Left forelimb (tissue), 1 donor: ENCODE data around the gene SOX12.
"Not testable (repeated sequence)": the region's sequence is repeated elsewhere in the genome, so short reads cannot be mapped to it uniquely, and the experiment has no call there.

ENCODE experiments used
- DNase-seq: peaks from one replicate; pipeline ENCODE4 v3.0.0-alpha.2; 2018; ENCODE audit warnings: low spot score

SOX12 gene

DNA sequence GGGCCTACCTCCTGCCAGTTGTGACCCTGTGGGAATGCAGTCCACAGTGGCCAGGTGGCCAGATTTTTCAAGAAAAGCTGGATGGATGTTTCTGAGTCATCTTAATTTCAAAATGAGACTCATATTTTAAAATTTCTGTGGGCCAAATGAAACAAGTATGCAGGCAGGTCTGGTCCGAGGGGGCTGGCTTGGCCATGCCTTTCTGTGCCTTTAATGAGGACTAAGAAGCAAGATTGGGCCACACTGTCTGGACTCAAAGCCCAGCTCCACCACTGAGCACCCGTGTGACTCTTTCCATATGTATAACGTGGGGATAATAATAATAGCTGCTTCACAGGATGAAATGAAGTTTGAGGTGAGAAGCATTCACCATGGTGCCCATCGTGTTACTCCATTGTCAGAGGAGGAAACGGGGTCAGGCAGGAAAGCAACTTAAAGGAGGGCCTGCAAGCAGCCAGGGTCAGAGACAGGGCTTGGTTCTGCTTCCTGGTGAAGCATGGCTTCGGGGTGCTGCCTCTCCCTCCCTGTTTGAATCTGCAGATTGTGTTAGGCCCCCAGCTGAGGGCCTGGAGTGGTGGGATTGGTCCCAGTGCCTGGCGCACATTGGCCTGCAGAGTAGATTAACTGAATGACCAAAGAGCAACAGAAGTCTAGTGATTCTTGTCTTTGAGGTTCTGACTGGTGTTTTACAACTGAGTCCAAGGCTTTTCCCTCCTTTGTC lies 3.8 kb downstream of the SOX12 start:
- DNase-seq, result no peak

DNA sequence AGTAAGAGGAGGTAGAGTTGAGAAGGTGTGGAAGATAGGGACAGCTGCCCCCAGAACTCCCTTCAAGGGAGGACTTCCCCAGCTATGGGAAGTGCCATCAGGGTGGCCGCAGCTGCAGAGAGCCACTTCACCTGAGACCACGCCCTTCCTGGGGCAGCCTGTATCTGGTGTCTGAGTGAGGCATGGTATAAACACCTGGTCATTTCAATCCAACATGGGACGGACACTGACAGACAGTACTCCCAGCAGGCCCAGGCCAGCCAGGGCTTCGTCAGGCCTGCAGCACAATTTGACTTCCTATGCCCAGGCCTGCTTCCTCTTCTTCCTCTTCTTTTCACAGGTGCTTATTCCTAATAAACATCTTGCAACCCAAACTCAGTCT lies 4.5 kb downstream of the SOX12 start:
- DNase-seq, result no peak

DNA sequence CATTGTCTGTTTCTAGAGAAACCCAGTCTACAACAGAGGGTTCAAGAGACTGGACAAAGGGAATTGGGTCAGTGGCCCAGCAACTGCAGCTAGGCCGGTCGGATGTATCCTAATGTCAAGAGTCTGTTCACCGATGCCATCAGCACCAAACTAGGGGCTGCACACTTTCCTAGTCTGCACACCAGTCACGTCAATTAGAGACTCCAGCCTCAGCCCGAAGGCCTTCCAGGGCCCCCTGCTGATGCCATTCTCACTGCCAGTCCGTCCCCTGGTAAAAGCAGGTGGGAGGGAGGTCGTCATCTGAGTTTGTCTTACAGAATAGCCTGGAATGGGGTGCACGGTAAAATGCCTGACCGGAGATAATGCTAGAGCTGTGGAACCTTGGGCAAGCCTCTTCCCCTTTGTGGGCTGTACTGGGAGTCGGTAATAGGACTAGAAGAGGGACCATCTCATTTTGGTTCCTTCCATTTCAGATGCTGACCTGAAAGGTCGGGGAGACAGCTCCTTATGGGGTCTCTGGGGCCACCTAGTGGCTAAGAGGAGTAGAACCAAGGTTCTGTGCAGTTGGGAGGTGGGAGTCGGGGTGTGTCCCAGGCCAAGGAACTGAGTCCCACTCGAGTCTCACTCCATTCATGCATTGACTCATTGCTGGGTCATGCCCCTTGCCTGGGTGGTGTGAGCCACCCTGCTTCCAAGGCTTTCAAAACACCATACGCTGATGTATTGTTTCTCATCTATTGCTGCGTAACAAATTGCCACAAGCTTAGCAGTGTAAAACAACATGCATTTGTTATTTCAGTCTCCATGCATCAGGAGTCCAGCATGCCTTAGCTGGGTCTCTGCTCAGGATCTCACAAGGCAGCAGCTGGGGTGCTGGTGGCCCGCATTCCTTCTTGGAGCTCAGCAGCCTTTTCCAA lies 5.1 kb downstream of the SOX12 start:
- no peak for DNase-seq

DNA sequence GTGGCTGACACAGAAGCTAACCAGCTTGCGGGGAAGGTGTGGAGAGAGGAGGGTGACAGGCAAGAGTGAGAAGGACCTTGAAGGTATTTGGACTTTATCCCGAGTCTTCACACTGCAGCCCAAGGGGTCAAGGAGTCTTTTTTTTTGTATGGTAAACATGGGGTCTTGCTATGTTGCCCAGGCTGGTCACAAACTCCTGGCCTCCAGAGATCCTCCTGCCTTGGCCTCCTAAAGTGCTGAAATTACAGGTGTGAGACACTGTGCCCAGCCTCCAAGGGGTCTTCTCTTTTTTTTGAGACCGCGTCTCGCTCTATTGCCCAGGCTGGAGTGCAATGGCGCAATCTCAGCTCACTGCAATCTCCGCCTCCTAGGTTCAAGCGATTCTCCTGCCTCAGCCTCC lies 9.2 kb downstream of the SOX12 start:
- no peak for DNase-seq

DNA sequence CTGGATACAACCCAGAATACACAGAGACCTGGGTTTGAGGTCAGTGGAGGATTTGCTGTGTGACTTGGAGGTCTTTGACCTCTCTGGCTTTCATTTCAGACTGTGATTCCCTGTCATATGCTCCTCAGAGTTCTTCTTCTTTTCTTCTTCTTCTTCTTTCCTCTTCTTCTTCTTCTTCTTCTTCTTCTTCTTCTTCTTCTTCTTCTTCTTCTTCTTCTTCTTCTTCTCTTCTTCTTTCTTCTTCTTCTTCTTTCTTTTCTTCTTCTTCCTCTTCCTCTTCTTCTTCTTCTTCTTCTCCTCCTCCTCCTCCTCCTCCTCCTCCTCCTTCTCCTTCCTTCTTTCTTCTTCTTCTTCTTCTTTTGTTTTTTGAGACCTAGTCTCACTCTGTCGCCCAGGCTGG lies 10.7 kb downstream of the SOX12 start:
- not testable (repeated sequence) for DNase-seq

DNA sequence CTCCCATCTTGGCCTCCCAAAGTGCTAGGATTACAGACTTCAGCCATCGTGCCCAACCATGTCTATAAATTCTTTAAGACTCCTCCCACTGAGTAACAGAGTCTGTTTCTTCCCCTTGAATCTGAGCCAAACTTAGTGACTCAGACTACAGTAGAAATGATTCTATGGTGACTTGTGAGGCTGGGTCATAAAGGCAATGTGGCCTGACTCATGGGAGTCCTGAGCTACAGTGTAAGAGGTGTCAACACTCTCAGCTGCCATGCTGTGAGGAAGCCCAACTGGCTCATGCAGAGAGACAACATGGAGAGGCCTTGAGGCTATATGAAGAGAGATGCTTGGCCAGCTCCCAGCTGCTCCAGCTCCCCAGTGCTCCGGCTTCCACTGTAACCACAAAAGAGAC lies 16.3 kb downstream of the SOX12 start:
- no peak for DNase-seq

DNA sequence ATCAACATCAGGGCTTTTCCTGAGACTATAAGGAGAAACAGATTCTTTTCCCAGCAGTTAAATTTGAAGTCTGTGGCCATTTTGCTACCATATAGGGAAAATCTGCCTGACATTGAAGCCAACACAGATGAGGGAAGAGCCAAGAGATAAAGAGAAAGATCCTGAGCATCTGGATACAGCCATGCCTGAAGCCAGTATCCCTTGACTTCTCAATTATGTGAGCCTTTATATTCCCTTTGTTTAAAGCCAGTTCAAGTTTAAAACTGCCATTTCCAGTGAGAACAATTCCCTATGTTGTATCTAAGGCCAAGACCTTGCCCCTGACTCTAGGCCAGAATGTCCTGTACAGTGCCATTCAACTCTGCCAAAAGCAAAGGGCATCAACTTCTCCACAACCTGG lies 17.8 kb downstream of the SOX12 start:
- no peak for DNase-seq

DNA sequence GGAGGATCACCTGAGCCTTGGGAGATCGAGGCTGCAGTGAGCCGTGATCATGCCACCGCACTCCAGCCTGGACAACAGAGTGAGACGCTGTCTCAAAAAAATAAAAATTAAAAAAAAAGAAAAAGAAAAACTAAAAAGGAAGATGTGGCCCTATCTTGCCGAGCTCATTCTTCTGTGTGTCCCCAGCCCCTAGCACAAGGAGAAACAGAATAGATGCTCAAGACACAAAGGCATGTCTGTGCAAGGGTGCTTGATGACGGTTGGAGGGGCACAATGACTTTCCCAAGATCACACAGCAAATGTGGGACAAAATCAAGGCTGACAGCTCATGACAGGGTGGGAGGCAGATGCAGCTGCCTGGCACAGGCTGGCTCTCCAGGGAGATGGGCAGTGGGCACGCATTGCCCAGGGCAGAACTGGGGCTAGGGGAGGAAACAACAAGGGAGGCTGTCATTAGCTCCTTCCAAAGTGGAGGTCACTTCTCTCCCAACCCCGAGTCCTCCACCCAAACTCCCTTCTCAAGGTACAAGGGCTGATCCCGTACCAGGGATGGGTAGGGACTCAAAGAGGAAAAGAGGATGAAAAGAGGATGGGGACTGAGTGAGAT lies 20.8 kb downstream of the SOX12 start:
- DNase-seq, result no peak

DNA sequence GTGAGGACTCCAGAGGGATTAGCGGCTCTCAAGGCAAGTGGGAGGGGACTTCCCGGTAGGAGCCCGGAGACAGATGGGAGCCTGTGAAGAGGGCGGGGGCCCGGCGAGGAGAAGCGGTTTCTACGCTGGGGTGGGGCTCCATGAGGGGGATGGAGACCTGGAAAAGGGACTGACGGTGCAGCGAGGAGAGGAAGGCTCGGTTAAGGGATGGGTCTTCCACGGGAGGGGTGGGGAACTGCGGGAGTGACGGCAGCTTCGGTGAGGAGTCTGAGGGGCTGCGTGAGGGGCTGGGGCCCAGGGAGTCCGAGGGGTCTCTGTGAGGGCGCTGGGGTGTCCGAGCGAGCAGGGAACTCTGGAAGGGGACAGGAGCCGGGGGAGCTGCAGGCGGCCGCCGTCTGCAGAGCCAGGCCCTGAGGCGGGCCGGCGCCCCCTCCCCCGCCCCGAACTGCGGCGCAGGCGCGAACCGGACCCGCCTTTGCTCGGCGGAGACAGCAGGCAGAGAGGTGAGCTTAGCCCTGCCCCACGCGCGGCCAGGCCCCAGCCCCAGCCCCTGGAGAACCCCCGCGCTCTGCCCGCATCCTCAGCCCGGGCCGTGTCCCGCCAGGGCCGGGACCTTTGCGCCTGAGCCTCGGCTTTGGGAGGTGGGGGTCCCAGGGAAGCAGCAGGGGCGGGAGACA lies 21.4 kb downstream of the SOX12 start, which contains the start of gene NRSN2:
Gene NRSN2, plus strand, starts transcription at position 472 of the 677 bp plus-strand sequence. CDS start 2,533 bp downstream, outside the sequence.
- DNase-seq, result peak; percentile 84

DNA sequence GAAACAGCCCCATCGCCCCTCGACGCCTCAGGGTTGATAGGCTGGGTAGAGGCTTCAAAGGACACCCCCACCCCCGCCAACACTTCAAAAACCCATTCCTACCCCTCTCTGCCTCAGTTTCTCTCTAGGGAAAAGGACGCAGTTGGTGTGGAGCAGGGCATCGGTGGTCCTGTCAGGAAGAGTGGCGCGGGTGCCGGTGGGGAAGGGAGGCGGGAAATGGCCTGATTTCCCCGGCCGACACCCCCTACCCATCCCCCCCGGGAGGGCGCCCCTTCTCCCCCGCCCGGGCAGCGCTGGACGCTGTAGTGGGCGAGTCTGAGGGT lies 21.9 kb downstream of the SOX12 start:
- DNase-seq, result no peak

DNA sequence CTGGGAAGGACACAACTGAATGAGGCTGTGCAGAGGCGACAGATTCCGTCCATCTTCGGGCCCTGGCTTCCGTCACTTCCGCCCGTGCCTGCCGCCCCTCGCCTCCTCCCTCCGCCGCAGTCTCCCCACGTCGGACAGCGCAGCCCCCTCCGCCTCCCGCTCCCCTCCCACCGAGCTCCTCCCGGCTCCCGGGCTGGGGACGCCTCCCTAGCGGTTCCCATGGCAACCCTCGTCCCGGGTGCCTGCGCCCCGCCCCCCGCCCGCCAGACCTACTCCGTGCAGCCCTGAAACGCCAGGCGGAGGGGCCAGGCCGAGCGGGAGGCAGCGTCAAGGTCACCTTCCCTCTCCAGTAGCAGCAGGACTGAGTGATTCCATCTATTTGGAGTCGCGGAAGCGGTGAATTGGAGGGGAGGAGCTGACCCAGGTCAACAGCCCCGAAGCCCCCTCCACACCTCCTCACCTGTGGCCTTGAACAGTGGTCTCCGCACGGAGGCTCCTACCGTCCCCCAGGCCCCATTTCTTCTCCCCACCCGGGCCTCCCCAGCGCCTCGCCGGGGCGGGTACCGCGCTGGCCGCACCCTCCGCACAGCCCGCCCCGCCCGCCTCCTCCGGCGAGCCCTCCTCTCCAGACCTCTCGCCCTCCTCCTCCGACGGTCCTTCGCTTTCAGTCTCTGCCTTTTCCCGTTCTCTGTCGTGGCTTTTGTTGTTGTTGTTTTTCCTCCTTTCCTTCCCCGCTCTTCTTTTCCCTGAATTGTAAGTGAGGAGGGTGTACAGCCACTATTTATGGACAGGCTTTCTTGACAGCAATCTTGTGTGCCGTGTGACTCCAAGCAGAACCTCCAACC lies 22.5 kb downstream of the SOX12 start:
- DNase-seq, result peak; percentile 97

DNA sequence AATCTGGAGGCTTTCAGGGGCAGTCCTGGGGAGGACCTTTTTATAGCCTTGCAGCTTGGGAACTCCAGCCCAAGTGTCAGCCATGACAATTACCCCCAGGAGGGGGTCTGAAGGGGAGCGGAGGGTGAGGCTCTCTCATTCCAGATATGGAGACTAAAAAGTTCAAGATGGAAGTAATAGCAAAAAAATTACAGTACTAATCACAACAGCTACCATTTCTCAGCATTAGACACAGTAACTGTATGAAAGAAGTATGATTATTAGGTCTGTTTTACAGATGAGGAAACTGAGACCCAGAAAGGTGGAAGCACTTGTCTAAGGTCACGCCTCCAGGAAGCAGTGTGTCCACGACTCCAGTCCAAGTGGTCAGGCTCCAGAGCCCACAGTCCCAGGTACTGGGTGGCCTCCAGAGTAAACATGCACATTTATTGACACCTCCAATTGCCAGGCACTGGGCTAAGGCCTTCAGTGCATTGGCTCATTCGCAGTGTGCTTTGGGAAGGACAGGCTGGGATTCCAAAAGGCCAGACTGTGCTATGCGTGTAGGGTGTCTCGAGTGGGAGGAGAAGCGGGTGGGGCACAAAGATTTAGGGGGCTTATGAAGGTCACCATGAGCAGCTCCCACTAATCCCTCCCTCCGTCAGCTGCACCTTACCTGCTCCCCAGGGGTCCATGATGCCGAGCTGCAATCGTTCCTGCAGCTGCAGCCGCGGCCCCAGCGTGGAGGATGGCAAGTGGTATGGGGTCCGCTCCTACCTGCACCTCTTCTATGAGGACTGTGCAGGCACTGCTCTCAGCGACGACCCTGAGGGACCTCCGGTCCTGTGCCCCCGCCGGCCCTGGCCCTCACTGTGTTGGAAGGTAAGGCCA lies 23.9 kb downstream of the SOX12 start:
- no peak for DNase-seq

DNA sequence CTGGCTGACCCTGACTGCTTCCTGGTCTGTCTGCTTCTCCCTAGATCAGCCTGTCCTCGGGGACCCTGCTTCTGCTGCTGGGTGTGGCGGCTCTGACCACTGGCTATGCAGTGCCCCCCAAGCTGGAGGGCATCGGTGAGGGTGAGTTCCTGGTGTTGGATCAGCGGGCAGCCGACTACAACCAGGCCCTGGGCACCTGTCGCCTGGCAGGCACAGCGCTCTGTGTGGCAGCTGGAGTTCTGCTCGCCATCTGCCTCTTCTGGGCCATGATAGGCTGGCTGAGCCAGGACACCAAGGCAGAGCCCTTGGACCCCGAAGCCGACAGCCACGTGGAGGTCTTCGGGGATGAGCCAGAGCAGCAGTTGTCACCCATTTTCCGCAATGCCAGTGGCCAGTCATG lies 27.8 kb downstream of the SOX12 start:
- DNase-seq, result no peak

DNA sequence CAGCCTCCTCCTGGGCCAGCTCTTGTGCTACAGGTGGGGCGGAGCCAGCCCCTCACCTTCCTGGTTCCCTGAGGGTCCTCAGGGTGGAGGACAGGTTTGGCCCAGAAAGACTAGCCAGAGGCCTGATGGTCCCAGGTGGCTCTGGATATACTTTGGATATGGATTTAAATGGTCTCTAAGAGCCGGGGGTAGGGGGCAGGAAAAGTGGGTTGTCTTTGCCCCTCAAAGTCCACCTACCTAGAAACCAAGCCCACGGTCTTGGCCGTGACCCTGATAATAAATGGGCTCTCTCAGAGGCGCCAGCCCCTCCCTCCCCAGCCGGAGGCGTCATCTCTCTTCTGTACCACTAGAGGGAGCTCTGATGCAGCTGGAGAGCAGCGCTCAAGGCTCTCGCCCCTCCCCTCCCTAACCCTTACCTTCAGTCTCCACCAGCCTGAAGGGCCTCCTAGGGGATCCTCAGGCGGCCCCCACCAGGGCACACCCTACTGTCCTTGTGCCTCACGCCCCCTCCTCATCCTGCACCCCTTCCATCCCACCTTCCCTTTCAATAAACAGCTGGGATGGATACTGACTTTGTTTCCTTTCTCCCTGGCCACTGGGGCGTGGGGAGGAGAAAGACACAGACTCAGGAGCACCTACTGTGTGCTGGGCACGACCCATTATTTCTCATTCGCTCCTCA lies 29.1 kb downstream of the SOX12 start:
- peak; percentile 83 for DNase-seq

DNA sequence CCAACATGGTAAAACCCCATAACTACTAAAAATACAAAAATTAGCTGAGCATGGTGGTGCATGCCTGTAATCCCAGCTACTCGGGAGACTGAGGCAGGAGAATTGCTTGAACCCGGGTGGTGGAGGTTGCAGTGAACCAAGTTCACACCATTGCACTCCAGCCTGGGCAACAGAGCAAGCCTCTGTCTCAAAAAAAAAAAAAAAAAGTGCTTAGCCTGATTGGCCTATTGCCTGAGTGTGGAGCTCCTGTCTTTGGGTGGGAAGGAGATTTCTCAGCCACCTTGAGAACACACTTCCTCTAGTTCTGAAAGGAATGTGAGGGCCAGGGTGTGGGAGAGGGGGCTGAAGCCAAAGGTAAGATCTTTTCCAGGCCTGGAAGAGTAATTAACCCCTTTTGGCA lies 30.8 kb downstream of the SOX12 start:
- DNase-seq, result not testable (repeated sequence)

DNA sequence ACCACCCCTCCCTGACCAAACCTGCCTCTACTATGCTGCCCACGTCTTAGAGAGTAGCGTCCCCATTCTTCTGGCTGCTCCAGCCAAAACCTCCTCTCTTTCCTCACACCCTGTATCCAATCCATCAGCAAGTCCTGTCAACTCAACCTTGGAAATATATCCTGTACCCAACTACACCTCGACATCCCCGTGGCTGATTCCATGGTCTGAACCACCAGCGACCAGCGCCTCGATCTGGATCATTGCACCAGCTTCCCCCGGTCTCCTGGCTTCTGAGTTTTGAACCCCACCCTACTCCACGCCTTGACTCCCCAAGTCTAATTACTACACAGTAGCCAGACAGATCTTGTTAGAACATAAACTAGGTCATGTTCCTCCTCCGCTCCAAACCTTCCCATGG lies 31.4 kb downstream of the SOX12 start:
- DNase-seq, result no peak

DNA sequence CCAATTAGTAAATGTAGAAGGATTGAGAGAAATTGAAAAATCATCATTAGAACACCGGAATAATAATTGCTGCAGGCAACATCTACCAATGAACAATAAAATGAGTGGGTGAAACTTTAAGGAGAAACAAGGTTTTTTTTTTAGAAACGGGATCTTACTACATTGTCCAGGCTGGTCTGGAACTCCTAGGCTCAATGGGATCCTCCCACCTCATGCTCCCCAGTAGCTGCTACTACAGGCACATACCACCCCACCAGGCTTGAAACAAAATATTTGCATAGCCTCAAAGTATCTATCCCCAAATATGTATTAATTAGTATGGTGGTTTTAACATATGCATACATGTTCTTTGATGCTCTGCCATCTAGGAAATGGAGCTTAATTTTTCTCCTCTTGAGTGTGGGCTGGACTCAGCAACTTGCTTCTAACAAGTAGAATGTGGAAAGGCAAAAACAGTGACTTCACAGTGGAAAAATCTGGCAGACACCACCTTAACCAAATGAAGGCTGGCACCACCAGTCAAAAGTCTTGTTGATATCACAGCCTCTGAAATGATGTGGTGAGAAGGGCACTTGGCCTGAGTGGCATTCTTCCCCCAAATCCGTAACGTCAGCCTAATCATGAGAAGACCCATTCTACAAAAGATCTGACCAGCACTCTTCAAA lies 33.7 kb downstream of the SOX12 start:
- DNase-seq, result no peak

DNA sequence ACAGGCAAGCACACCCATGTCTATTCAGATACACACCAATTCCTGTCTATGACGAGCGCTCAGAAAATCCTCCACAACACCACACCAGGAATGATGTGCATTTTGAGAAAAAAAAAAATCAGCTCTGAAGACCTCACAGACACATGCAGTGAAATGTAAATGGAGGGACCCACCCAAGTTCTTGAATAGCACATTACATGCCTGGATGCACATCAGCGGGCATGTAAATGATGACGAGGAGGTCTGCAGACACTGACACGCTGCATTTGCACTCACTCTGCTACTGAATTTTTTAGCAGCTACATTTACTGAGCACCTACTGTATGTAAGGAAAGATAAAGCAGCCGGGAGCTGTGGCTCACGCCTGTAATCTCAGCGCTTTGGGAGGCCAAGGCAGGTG lies 36.2 kb downstream of the SOX12 start:
- no peak for DNase-seq
